NT2/D1 (cell line): Measurements from ENCODE around the gene LDLRAD3.
A peak's percentile ranks its signal among the peaks of the same experiment; 100 is the strongest.

ENCODE experiments used
- DNase-seq: peaks from one replicate; pipeline ENCODE4 v3.0.0-alpha.2; 2011; ENCODE audit warnings: low read depth, low spot score
- H3K27me3 ChIP-seq: 2 replicates; pipeline ENCODE4 v1.6.0; 2011; ENCODE audit warnings: mild to moderate bottlenecking; ENCODE audit not compliant: insufficient read length, insufficient read depth
- H3K36me3 ChIP-seq: 2 replicates; pipeline ENCODE4 v1.6.1; 2011; ENCODE audit warnings: mild to moderate bottlenecking, low read length, mixed read lengths; ENCODE audit not compliant: insufficient read depth, insufficient read length
- H3K4me1 ChIP-seq: 2 replicates; pipeline ENCODE4 v1.5.1; 2011; ENCODE audit not compliant: insufficient read depth, insufficient read length
- H3K4me3 ChIP-seq: 2 replicates; pipeline ENCODE4 v1.5.1; 2011; ENCODE audit warnings: low read depth; ENCODE audit not compliant: insufficient read length
- H3K9ac ChIP-seq: 2 replicates; pipeline ENCODE4 v1.6.0; 2011; ENCODE audit warnings: low read depth; ENCODE audit not compliant: insufficient read length
- H3K9me3 ChIP-seq: 2 replicates; pipeline ENCODE4 v1.5.1; 2011; ENCODE audit warnings: mild to moderate bottlenecking, low read length; ENCODE audit not compliant: insufficient read depth
- SUZ12 ChIP-seq: IDR thresholded peaks from 2 replicates; pipeline ENCODE4 v1.6.1; 2011; ENCODE audit not compliant: insufficient read length, insufficient read depth; ENCODE audit errors: extremely low read depth
- YY1 ChIP-seq: IDR thresholded peaks from 2 replicates; pipeline ENCODE4 v1.6.1; 2011; ENCODE audit not compliant: insufficient read length, insufficient read depth
- ZNF274 ChIP-seq: IDR thresholded peaks from 2 replicates; pipeline ENCODE4 v1.6.1; 2011; ENCODE audit warnings: mild to moderate bottlenecking, low read depth, low read length

The LDLRAD3 gene

GRCh38 chr11:35995681-35996271, 51.9 kb downstream of the LDLRAD3 start:
- peaks cover 12% of the 10 kb centered on the region; the same call in 1 of the 2 replicates for H3K9me3 ChIP-seq
- no peak for DNase-seq
- H3K4me1 ChIP-seq = no peaks in the 10 kb centered on the region
- H3K9ac ChIP-seq = no peak overlapping the region
- H3K27me3 ChIP-seq = no peaks in the 10 kb centered on the region
- H3K36me3 ChIP-seq = no peaks in the 10 kb centered on the region
- no peak overlapping the region for H3K4me3 ChIP-seq
- TF ChIP-seq ZNF274 = no peak
- TF ChIP-seq SUZ12 = no peak
- TF ChIP-seq YY1 = no peak

GRCh38 chr11:35997902-35998520, 54.1 kb downstream of the LDLRAD3 start:
- TF ChIP-seq SUZ12 = no peak
- no peak for TF ChIP-seq YY1
- TF ChIP-seq ZNF274 = no peak
- no peak for DNase-seq
- H3K36me3 ChIP-seq = no peaks in the 10 kb centered on the region
- H3K27me3 ChIP-seq = no peaks in the 10 kb centered on the region
- H3K9me3 ChIP-seq = peaks cover 12% of the 10 kb centered on the region; the same call in 1 of the 2 replicates
- H3K9ac ChIP-seq = no peak overlapping the region
- H3K4me3 ChIP-seq = no peak overlapping the region
- H3K4me1 ChIP-seq = peaks cover 2% of the 10 kb centered on the region

GRCh38 chr11:35998634-35999033, 54.8 kb downstream of the LDLRAD3 start:
- no peak overlapping the region for H3K9ac ChIP-seq
- peaks cover 2% of the 10 kb centered on the region for H3K4me1 ChIP-seq
- no peaks in the 10 kb centered on the region for H3K27me3 ChIP-seq
- H3K9me3 ChIP-seq = peaks cover 18% of the 10 kb centered on the region; the same call in 1 of the 2 replicates
- no peaks in the 10 kb centered on the region for H3K36me3 ChIP-seq
- TF ChIP-seq YY1 = no peak
- TF ChIP-seq SUZ12 = no peak
- TF ChIP-seq ZNF274 = no peak
- DNase-seq = no peak
- H3K4me3 ChIP-seq = no peak overlapping the region

GRCh38 chr11:36000616-36001190, 56.8 kb downstream of the LDLRAD3 start:
- no peak for DNase-seq
- Histone ChIP-seq H3K36me3 (no peaks in the 10 kb centered on the region), H3K9me3 (peaks cover 20% of the 10 kb centered on the region; the same call in 1 of the 2 replicates)

GRCh38 chr11:36002196-36002595, 58.3 kb downstream of the LDLRAD3 start:
- Histone ChIP-seq H3K27me3 (no peaks in the 10 kb centered on the region), H3K9me3 (peaks cover 20% of the 10 kb centered on the region; the same call in 1 of the 2 replicates), H3K4me3 (no peak overlapping the region), H3K9ac (no peak overlapping the region), H3K4me1 (peaks cover 2% of the 10 kb centered on the region), H3K36me3 (no peaks in the 10 kb centered on the region)
- no peak for TF ChIP-seq YY1
- no peak for TF ChIP-seq ZNF274
- no peak for TF ChIP-seq SUZ12
- peak; percentile 25 for DNase-seq

More at GRCh38 chr11:36000616-36001190, 56.8 kb downstream of the LDLRAD3 start:
- no peak overlapping the region for H3K9ac ChIP-seq
- no peak for TF ChIP-seq ZNF274
- TF ChIP-seq SUZ12 = no peak
- TF ChIP-seq YY1 = no peak
- H3K4me3 ChIP-seq = no peak overlapping the region
- H3K4me1 ChIP-seq = peaks cover 2% of the 10 kb centered on the region
- H3K27me3 ChIP-seq = no peaks in the 10 kb centered on the region

- Histone ChIP-seq H3K9ac (no peak overlapping the region), H3K27me3 (no peaks in the 10 kb centered on the region), H3K36me3 (no peaks in the 10 kb centered on the region), H3K4me1 (peaks cover 2% of the 10 kb centered on the region), H3K9me3 (peaks cover 20% of the 10 kb centered on the region; the same call in 1 of the 2 replicates), H3K4me3 (no peak overlapping the region)
- no peak for DNase-seq
- TF ChIP-seq ZNF274 (no peak), SUZ12 (no peak), YY1 (no peak)
Measured at GRCh38 chr11:36002796-36003195, 58.9 kb downstream of the LDLRAD3 start.

- Histone ChIP-seq H3K27me3 (no peaks in the 10 kb centered on the region), H3K9ac (no peak overlapping the region), H3K4me1 (peaks cover 2% of the 10 kb centered on the region), H3K4me3 (no peak overlapping the region), H3K9me3 (peaks cover 20% of the 10 kb centered on the region; the same call in 1 of the 2 replicates), H3K36me3 (no peaks in the 10 kb centered on the region)
- no peak for DNase-seq
- TF ChIP-seq ZNF274 (no peak), YY1 (no peak), SUZ12 (no peak)
Measured at GRCh38 chr11:36006556-36006955, 62.7 kb downstream of the LDLRAD3 start.
